GM18499 (cell line): ENCODE results near the gene ELL.

ENCODE experiments used
- ATAC-seq: cut with Tn5 transposase; IDR thresholded peaks from one replicate; pipeline ENCODE4 v1.9.1; 2021; ENCODE audit warnings: moderate number of reproducible peaks; ENCODE audit not compliant: insufficient read depth, unreplicated experiment

ELL gene

GRCh38 chr19:18507021-18507726, 14.7 kb downstream of the ELL start:
- no peak for ATAC-seq

- ATAC-seq: no peak
These were observed 15.6 kb downstream of the ELL start for GRCh38 chr19:18506101-18506930.

GRCh38 chr19:18504886-18505610, 16.8 kb downstream of the ELL start:
- no peak for ATAC-seq

DNA sequence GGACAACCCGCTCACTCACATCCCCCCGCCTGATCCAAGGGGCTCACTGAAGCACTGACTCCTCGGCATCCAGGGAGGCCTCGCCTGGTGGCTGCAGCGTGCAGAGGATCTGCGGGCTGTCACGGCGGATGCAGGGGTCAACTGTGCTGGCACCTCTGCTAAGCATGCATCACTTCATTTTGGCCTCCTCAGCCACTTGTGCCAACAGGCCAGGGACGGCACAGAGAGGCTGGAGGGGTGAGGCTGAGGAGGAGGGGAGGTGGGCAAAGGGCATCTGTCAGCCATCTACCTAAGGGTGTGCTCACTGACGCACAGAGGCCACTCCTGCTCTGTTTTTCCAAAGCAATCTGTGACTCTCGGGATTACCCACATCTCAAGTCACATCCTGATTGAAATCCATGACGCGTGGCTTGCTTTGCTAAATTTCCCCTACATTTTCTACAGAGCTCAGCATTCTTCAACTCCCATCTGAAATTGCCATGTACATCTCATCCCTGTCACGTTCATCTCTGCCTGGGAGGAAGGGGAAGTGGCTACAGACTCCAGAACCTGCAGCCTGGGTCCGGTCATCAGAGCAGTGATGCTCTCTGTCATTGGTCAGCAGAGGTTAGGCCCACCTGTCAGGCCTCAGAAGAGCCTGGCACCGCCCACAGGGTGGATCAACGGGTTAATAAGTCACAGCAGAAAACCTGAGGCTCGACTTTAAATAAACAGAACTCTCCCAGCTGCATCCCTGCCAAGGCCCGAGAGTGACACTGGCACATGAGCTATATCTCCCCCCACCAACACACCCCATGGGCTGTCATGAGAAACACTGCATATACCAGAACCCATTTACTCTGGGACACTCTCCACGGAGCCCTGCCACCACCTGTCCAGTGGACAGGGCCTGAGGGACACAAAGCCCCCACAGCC, 17.6 kb downstream of the ELL start:
- no peak for ATAC-seq

GRCh38 chr19:18503337-18503970, 18.4 kb downstream of the ELL start:
- ATAC-seq: no peak

DNA sequence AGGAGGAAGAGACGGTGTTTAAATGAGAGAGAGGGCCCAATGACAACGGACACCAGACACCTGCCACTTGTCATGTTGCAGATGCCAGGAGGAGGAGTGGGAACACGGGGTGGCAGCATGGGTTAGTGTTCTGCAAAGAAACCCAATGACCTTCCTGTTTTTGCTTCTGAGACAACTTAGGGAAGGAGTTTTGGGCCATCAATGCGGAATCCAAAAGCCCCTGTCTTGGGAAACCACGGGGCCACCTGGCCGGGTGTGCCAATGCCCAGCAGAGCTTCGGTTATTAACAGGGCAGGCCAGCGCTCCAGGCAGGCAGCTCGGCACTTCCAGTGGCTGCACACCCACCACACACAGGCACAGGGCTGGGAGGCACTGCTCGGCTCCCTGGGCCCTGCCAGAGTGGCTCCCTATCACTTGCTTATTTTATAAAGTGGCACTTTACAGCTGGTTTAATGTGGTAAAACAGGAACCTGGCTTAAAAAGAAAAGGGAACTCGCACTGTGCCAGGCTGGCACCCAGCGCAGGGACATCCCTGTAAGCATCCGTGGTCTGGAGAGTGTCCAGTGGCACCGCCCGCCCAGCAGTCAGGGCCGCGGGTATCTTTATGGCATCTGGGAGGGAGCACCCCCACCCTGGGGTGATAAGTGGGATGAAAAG, 19.1 kb downstream of the ELL start:
- no peak for ATAC-seq

DNA sequence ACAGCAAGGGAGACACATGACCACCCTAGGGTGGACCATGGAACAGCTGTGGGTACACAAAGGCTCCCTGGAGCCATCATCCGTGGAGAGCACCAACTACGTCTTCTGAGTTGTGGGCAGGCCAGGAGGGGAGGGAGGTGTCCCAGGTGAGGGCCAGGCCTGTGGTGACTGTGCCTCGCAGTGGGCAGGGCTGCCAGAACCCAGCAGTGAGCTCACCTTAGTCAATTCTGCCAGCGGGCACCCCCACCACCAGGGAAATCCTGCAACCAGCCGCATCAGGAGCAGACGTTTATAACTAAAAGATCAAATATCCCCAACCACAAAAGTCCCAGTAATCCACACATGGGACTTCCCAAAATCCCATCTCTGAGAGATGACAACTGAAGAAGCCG, 19.6 kb downstream of the ELL start:
- no peak for ATAC-seq

GRCh38 chr19:18501832-18502231, 20.0 kb downstream of the ELL start:
- ATAC-seq: no peak

DNA sequence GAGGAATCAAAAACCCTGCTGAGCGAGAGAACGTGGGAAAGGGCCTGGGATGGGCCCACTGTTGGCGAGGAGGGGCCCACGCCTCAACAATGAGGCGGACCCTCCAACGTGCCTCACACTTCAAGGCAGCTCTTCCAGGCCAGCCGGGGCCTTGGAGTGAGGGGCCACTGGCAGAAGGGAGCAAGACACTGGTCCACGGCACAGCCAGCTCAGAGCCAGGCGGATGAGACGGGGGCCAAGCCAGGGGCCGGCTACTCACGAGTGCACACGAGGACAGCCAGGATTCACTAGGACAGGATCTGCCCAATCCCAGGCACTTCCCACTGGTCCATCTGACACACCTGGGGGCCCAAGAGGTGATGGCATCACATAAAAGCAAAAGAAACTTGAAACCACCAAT, 20.5 kb downstream of the ELL start:
- no peak for ATAC-seq

DNA sequence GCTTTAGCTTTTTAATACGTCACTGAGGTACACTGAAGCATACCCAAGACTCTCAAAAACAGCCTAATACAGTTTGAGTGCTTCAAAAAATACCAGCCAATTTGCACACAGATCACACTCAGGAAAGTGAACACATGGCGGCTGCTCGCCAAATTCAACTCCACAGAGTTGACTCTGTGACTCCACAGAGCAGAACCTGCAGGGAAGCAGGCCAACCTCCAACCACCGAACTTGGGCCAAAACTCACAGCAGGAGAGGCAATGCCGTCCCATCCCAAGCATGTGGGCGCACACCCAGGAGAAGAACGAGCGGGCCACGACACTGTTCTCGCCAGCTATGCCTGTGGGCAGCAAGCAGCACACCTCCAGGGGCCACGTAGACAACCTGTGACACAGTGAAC, 21.1 kb downstream of the ELL start:
- ATAC-seq: no peak

DNA sequence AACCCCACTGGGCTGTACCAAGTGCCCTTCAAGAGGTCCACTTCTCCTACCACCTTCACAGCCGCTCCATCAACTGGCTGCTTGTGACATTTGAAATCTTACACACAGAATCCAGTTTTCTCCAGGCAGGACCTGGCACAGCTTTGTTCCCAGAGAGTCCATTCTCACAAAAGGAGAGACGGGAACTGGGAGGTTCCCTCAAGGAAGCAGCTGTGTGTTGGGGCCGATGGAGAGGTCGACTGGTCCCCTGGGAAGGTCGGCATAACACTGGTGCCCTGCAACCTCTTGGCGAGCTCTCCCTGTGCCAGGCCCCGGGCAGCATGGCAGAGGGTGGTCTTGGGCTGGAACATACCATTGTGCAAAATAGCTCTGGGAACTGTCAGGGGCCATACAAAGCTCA, 21.5 kb downstream of the ELL start:
- ATAC-seq: no peak

GRCh38 chr19:18499055-18499775, 22.7 kb downstream of the ELL start:
- ATAC-seq: no peak

- no peak for ATAC-seq
These were observed 25.0 kb downstream of the ELL start for GRCh38 chr19:18496980-18497256.

GRCh38 chr19:18496167-18496979, 25.5 kb downstream of the ELL start:
- ATAC-seq: no peak

- no peak for ATAC-seq
These were observed 26.5 kb downstream of the ELL start for GRCh38 chr19:18495204-18495911.

DNA sequence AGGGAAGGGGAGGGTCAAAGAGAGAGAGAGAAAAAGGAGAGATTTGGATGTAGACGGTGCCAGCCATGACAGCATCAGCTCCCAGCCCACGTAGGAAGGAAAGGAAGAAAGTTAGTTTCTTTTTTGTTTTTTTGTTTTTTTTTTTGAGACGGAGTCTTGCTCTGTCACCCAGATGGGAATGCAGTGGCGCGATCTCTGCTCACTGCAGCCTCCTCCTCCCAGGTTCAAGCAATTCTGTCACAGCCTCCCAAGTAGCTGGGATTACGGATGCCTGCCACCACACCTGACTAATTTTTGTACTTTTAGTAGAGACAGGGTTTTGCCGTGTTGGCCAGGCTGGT, 27.6 kb downstream of the ELL start:
- no peak for ATAC-seq

GRCh38 chr19:18493440-18494266, 28.2 kb downstream of the ELL start:
- no peak for ATAC-seq
